ENCODE results near the gene RAP1A.

DNA sequence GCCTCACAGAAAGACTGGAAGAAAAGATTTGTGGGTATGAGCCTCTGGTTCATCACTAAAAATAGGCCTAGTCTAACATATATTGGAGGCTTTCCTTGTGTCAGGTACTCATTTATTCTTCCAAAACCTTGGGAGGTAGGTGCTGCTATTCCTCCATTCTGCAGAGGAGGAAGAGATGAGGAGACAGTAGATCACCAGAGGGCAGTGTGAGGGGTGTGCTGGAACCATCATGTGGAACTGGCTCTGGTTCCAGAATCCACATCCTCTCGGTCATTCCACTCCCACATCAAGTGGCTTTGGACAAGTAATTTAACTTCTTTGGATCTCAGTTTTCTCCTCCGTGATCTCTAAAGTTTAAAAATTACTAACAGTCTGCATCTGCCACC, 127.0 kb downstream of the RAP1A start:
- TF ChIP-seq POLR2A (IDR thresholded peaks at IDR 0.05) (no peak), POLR2AphosphoS5 (IDR thresholded peaks at IDR 0.05) (no peak)
- TF ChIP-seq, protein P1, sequence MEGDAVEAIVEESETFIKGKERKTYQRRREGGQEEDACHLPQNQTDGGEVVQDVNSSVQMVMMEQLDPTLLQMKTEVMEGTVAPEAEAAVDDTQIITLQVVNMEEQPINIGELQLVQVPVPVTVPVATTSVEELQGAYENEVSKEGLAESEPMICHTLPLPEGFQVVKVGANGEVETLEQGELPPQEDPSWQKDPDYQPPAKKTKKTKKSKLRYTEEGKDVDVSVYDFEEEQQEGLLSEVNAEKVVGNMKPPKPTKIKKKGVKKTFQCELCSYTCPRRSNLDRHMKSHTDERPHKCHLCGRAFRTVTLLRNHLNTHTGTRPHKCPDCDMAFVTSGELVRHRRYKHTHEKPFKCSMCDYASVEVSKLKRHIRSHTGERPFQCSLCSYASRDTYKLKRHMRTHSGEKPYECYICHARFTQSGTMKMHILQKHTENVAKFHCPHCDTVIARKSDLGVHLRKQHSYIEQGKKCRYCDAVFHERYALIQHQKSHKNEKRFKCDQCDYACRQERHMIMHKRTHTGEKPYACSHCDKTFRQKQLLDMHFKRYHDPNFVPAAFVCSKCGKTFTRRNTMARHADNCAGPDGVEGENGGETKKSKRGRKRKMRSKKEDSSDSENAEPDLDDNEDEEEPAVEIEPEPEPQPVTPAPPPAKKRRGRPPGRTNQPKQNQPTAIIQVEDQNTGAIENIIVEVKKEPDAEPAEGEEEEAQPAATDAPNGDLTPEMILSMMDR (IDR thresholded peaks at IDR 0.05), result no peak
